HCT116 (cell line): ENCODE results near the gene ZMYND10.

Source experiments
- FOSL1 ChIP-seq: IDR thresholded peaks from 2 replicates; pipeline ENCODE4 v1.6.1; 2012; ENCODE audit warnings: low read depth
- JUND ChIP-seq: IDR thresholded peaks from 2 replicates; pipeline ENCODE4 v1.6.1; 2012
- SRF ChIP-seq: IDR thresholded peaks from 2 replicates; pipeline ENCODE4 v1.6.1; 2012; ENCODE audit warnings: low read depth
- TF ChIP-seq, protein P1 (sequence below), 3 experiments: fragments of 200-600 bp in 1 of 3; sonication (generic) in 1 of 3; IDR thresholded peaks in 2 of 3; conservative IDR thresholded peaks in 1 of 3; 2 replicates each; pipeline ENCODE4 v1.5.1; 2012 to 2017; ENCODE audit warnings: low read depth in 2 of 3, low read length in 2 of 3, antibody characterized with exemption in 1 of 3, borderline replicate concordance in 1 of 3, control low read depth in 1 of 3, mild to moderate bottlenecking in 1 of 3, mixed read lengths in 1 of 3, mixed run types in 1 of 3, moderate library complexity in 1 of 3; ENCODE audit not compliant: insufficient read depth in 1 of 3

DNA sequence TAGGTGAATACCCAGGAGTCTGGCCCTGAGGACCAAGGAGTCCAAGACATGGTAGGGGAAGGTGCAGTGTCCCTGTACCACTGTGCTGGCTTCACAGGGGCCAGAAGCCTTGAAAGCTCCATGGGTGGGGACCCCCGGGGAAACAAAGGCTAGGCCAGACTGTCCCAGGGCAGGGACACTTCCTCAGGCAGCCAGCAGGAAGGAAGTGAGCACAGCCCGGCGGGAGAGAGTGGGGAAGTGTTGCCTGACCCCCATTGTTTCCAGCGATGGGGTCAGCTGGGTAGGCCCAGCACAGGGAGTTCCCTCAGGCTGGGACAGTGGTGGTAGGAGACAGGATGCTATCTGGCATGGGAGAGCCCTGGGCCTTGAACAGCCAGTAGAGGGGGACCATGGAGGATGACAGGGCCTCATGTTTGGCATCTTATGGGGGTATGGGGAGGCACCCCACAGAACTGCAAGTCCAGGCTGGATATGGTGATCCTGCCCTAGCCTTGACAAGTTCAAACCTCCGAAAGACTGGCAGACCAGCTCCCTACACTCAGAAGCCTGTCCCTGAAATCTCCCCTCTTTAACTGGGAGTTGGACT is 21.8 kb downstream of the ZMYND10 start:
- TF ChIP-seq SRF = no peak
- TF ChIP-seq FOSL1 = no peak
- TF ChIP-seq JUND = no peak
- TF ChIP-seq, protein P1, sequence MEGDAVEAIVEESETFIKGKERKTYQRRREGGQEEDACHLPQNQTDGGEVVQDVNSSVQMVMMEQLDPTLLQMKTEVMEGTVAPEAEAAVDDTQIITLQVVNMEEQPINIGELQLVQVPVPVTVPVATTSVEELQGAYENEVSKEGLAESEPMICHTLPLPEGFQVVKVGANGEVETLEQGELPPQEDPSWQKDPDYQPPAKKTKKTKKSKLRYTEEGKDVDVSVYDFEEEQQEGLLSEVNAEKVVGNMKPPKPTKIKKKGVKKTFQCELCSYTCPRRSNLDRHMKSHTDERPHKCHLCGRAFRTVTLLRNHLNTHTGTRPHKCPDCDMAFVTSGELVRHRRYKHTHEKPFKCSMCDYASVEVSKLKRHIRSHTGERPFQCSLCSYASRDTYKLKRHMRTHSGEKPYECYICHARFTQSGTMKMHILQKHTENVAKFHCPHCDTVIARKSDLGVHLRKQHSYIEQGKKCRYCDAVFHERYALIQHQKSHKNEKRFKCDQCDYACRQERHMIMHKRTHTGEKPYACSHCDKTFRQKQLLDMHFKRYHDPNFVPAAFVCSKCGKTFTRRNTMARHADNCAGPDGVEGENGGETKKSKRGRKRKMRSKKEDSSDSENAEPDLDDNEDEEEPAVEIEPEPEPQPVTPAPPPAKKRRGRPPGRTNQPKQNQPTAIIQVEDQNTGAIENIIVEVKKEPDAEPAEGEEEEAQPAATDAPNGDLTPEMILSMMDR (IDR thresholded peaks at IDR 0.05 in 2 of 3, conservative IDR thresholded peaks at IDR 0.05 in 1 of 3; ENCODE audit: borderline replicate concordance in 1 of 3, insufficient read depth in 1 of 3, low read depth in 2 of 3, low read length in 2 of 3) = no peak
